ENCODE measurements around the gene ICA1L. TPM values are rescaled to one million over a fixed set of nuclear protein-coding genes. Genes with fewer than 3 reads are reported as not detected.
A peak's percentile ranks its signal among the peaks of the same experiment; 100 is the strongest.

Gene ICA1L
- total RNA-seq, 3 donors from 2014 or later: 1.6 to 12.7 (median 2.6) TPM

DNA sequence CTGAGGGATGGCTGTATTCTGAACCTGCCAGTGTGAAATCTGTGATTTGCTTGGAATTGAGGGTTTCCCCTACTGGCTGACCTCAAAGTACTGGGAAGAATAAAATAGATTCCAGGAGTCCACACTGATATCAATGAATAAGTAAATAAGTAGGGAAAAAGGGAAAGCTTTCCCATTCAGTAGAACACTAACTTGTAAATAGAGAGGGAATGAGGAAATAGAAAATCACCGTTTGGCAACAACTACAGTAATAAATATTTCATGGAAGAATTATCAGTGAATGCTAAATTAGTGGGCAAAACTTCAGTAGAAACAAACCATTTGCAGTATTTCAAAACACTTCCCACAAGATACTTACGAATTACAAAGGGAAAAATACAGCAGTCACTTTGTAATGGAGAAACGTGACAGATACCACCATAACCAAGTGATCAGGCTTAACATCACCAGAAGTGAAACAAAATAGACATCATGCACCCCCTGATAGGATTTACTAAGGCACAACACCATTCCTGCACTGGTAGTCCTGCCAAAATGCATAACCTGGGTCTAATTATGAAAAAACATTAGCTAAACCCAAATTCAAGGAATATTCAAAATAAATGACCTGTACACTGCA, 88.5 kb downstream of the ICA1L start:
- ATAC-seq: no peak

GRCh38 chr2:202780514-202781021, 91.0 kb downstream of the ICA1L start:
- Histone ChIP-seq H3K4me1 (ENCODE audit: low read depth) (no peaks in the 10 kb centered on the region), H3K9me3 (no peaks in the 10 kb centered on the region), H3K4me3 (no peak overlapping the region), H3K36me3 (ENCODE audit: low read depth) (no peaks in the 10 kb centered on the region)
- intact Hi-C loops (cut with DNase I, micrococcal nuclease): no loop called here
- TF ChIP-seq CTCF (IDR thresholded peaks at IDR 0.05): no peak
- ATAC-seq: no peak
- no peak for DNase-seq

More for the DNA sequence above, 88.5 kb downstream of the ICA1L start:
- TF ChIP-seq CTCF (IDR thresholded peaks at IDR 0.05): no peak
- Histone ChIP-seq H3K36me3 (ENCODE audit: low read depth) (no peaks in the 10 kb centered on the region), H3K4me1 (ENCODE audit: low read depth) (no peaks in the 10 kb centered on the region), H3K9me3 (no peaks in the 10 kb centered on the region), H3K4me3 (no peak overlapping the region)
- no peak for DNase-seq
- intact Hi-C loops (cut with DNase I, micrococcal nuclease): no loop called here

DNA sequence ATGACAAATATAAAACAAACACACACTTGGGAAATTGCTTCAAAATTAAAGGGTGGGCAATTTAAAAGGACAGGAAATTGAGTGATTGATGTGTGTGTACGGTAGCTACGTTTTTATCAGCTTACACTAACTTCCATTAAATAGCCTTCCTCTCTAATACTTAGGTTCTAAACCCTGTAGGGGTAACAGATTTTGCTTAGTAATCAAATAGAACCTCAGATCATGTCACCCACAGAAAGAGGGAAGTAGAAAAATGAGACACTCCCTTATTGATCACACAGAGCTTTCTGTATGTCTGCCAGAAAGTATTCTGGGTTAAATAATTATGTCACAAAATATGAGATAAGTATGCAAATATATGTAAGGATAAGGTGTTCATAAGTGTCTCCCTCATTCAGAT, 93.3 kb downstream of the ICA1L start:
- intact Hi-C loops (cut with DNase I, micrococcal nuclease): no loop called here
- no peak for TF ChIP-seq CTCF (IDR thresholded peaks at IDR 0.05)
- no peak overlapping the region for H3K4me3 ChIP-seq
- no peak for DNase-seq
- no peaks in the 10 kb centered on the region for H3K9me3 ChIP-seq
- no peaks in the 10 kb centered on the region for H3K36me3 ChIP-seq (ENCODE audit: low read depth)
- ATAC-seq: no peak
- H3K4me1 ChIP-seq (ENCODE audit: low read depth): no peaks in the 10 kb centered on the region

DNA sequence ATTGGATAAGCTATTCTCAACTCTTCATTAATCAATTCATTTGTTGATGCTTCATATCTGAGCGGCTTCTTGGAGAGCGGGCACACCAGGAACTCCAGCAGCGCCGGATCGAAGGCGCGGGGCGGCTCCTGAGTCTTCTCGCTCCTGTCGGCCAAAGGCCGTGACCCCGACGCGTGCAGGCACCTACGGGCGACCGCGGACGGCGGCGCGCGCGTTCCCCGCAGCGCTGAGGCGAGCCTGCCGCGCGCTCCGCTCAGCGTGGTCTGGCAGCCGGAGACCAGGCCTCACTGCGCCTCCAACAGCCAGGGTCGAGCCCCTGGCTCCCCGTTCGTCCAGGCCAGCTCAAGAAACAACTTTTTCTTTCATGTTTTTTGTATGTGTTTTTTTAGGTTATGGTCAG, 97.5 kb downstream of the ICA1L start:
- H3K4me1 ChIP-seq (ENCODE audit: low read depth): no peaks in the 10 kb centered on the region
- no peak overlapping the region for H3K4me3 ChIP-seq
- no peak for DNase-seq
- intact Hi-C loops (cut with DNase I, micrococcal nuclease): no loop called here
- H3K36me3 ChIP-seq (ENCODE audit: low read depth): no peaks in the 10 kb centered on the region
- no peak for ATAC-seq
- H3K9me3 ChIP-seq: no peaks in the 10 kb centered on the region
- no peak for TF ChIP-seq CTCF (IDR thresholded peaks at IDR 0.05)

GRCh38 chr2:202773301-202773973, 98.1 kb downstream of the ICA1L start:
- Histone ChIP-seq H3K9me3 (no peaks in the 10 kb centered on the region), H3K4me1 (ENCODE audit: low read depth) (no peaks in the 10 kb centered on the region), H3K4me3 (no peak overlapping the region), H3K36me3 (ENCODE audit: low read depth) (no peaks in the 10 kb centered on the region)
- TF ChIP-seq CTCF (IDR thresholded peaks at IDR 0.05): no peak
- ATAC-seq (peak; percentile 79), DNase-seq (no peak)
- intact Hi-C loops (cut with DNase I, micrococcal nuclease): no loop called here
